Measurements from ENCODE around the gene DIS3L2.

GRCh38 chr2:232228332-232228731 is 266.8 kb downstream of the DIS3L2 start:
- TF ChIP-seq EZH2 (IDR thresholded peaks at IDR 0.05; ENCODE audit: low read depth) = no peak
- TF ChIP-seq, protein P1, sequence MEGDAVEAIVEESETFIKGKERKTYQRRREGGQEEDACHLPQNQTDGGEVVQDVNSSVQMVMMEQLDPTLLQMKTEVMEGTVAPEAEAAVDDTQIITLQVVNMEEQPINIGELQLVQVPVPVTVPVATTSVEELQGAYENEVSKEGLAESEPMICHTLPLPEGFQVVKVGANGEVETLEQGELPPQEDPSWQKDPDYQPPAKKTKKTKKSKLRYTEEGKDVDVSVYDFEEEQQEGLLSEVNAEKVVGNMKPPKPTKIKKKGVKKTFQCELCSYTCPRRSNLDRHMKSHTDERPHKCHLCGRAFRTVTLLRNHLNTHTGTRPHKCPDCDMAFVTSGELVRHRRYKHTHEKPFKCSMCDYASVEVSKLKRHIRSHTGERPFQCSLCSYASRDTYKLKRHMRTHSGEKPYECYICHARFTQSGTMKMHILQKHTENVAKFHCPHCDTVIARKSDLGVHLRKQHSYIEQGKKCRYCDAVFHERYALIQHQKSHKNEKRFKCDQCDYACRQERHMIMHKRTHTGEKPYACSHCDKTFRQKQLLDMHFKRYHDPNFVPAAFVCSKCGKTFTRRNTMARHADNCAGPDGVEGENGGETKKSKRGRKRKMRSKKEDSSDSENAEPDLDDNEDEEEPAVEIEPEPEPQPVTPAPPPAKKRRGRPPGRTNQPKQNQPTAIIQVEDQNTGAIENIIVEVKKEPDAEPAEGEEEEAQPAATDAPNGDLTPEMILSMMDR (conservative IDR thresholded peaks at IDR 0.05) = no peak
